ENCODE data around the gene SUMO3. TPM values are rescaled to one million over a fixed set of nuclear protein-coding genes. Genes with fewer than 3 reads are reported as not detected.

The SUMO3 gene
- total and polyA plus RNA-seq, 4 donors = 35.1 to 51.0 (median 40.6) TPM

GRCh38 chr21:44848821-44849521 lies 31.1 kb upstream of the SUMO3 start:
- H3K9ac ChIP-seq (ENCODE audit: low read depth in 1 of 2, low read length in 2 of 2) = no peak overlapping the region
- WGBS = 91% methylated on average over 36 of the region's 36 CpGs
- no peak overlapping the region for H3K4me3 ChIP-seq (ENCODE audit: low read depth in 1 of 3, low read length in 3 of 3)
- H3K27ac ChIP-seq (ENCODE audit: low read depth in 1 of 2, low read length in 2 of 2) = no peak overlapping the region
- no peaks in the 10 kb centered on the region for H3K27me3 ChIP-seq (ENCODE audit: control insufficient read depth in 4 of 4, insufficient read depth in 4 of 4, low read length in 3 of 4)
- H3K9me3 ChIP-seq (ENCODE audit: control insufficient read depth in 4 of 4, low read length in 3 of 4) = no peaks in the 10 kb centered on the region
- TF ChIP-seq YY1 (IDR thresholded peaks at IDR 0.05) (no peak), ZBTB33 (IDR thresholded peaks at IDR 0.05) (no peak), MAX (IDR thresholded peaks at IDR 0.05) (no peak), SP1 (IDR thresholded peaks at IDR 0.05) (no peak), HNF4G (IDR thresholded peaks at IDR 0.05) (no peak), ATF3 (IDR thresholded peaks at IDR 0.05) (no peak), NR2F2 (IDR thresholded peaks at IDR 0.05) (no peak), FOXA2 (IDR thresholded peaks at IDR 0.05) (no peak), REST (IDR thresholded peaks at IDR 0.05) (no peak), FOXA1 (IDR thresholded peaks at IDR 0.05) (no peak)
- peaks cover 2 to 19% (median 10%) of the 10 kb centered on the region in 4 donors for H3K4me1 ChIP-seq (ENCODE audit: control insufficient read depth in 4 of 4, insufficient read depth in 4 of 4, low read length in 3 of 4)
- DNase-seq (ENCODE audit: low spot score) = no peak
- H3K36me3 ChIP-seq (ENCODE audit: control insufficient read depth in 4 of 4, insufficient read depth in 3 of 4, low read depth in 1 of 4, low read length in 3 of 4) = peaks cover 6 to 31% (median 25%) of the 10 kb centered on the region in 4 donors

- 85% methylated on average over 24 of the region's 24 CpGs for WGBS
- H3K36me3 ChIP-seq (ENCODE audit: control insufficient read depth in 4 of 4, insufficient read depth in 3 of 4, low read depth in 1 of 4, low read length in 3 of 4) = peaks cover 5 to 28% (median 19%) of the 10 kb centered on the region in 4 donors
- no peak overlapping the region for H3K27ac ChIP-seq (ENCODE audit: low read depth in 1 of 2, low read length in 2 of 2)
- H3K4me1 ChIP-seq (ENCODE audit: control insufficient read depth in 4 of 4, insufficient read depth in 4 of 4, low read length in 3 of 4) = peaks cover 2 to 19% (median 10%) of the 10 kb centered on the region in 4 donors
- no peak overlapping the region for H3K9ac ChIP-seq (ENCODE audit: low read depth in 1 of 2, low read length in 2 of 2)
- H3K27me3 ChIP-seq (ENCODE audit: control insufficient read depth in 4 of 4, insufficient read depth in 4 of 4, low read length in 3 of 4) = no peaks in the 10 kb centered on the region
- DNase-seq (ENCODE audit: low spot score) = no peak
- H3K4me3 ChIP-seq (ENCODE audit: low read depth in 1 of 3, low read length in 3 of 3) = no peak overlapping the region
- H3K9me3 ChIP-seq (ENCODE audit: control insufficient read depth in 4 of 4, low read length in 3 of 4) = no peaks in the 10 kb centered on the region
- TF ChIP-seq TAF1 (conservative IDR thresholded peaks at IDR 0.05) (no peak), NR2F2 (IDR thresholded peaks at IDR 0.05) (no peak), HNF4A (conservative IDR thresholded peaks at IDR 0.05) (no peak), FOXA1 (IDR thresholded peaks at IDR 0.05) (no peak), ZBTB33 (IDR thresholded peaks at IDR 0.05) (no peak), YY1 (IDR thresholded peaks at IDR 0.05) (no peak), GABPA (IDR thresholded peaks at IDR 0.05 in 1 of 2, conservative IDR thresholded peaks at IDR 0.05 in 1 of 2) (no peak), HNF4G (IDR thresholded peaks at IDR 0.05) (no peak), RAD21 (IDR thresholded peaks at IDR 0.05) (no peak), MAX (IDR thresholded peaks at IDR 0.05) (no peak), ATF3 (IDR thresholded peaks at IDR 0.05) (no peak), SP1 (IDR thresholded peaks at IDR 0.05) (no peak), RXRA (IDR thresholded peaks at IDR 0.05) (no peak), REST (IDR thresholded peaks at IDR 0.05) (no peak), JUND (IDR thresholded peaks at IDR 0.05) (no peak)
Measured at GRCh38 chr21:44847261-44848056, 29.6 kb upstream of the SUMO3 start.
